ENCODE results near the gene DOCK1. TPM values are rescaled to one million over a fixed set of nuclear protein-coding genes. Genes with fewer than 3 reads are reported as not detected.

The DOCK1 gene
- total and polyA plus RNA-seq, 2 donors from 2014 or later, result 15.8 to 81.7 TPM

GRCh38 chr10:127322286-127322685 lies 417.1 kb downstream of the DOCK1 start:
- H3K27me3 ChIP-seq (ENCODE audit: control insufficient read depth, insufficient read depth, low read length), result no peaks in the 10 kb centered on the region
- intact Hi-C loops (cut with DNase I), result no loop called here
- TF ChIP-seq, protein P1, sequence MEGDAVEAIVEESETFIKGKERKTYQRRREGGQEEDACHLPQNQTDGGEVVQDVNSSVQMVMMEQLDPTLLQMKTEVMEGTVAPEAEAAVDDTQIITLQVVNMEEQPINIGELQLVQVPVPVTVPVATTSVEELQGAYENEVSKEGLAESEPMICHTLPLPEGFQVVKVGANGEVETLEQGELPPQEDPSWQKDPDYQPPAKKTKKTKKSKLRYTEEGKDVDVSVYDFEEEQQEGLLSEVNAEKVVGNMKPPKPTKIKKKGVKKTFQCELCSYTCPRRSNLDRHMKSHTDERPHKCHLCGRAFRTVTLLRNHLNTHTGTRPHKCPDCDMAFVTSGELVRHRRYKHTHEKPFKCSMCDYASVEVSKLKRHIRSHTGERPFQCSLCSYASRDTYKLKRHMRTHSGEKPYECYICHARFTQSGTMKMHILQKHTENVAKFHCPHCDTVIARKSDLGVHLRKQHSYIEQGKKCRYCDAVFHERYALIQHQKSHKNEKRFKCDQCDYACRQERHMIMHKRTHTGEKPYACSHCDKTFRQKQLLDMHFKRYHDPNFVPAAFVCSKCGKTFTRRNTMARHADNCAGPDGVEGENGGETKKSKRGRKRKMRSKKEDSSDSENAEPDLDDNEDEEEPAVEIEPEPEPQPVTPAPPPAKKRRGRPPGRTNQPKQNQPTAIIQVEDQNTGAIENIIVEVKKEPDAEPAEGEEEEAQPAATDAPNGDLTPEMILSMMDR (IDR thresholded peaks at IDR 0.05; ENCODE audit: borderline replicate concordance, extremely low read depth, insufficient read depth), result no peak
- H3K4me1 ChIP-seq (ENCODE audit: control insufficient read depth in 2 of 3, insufficient read depth in 2 of 3, low read depth in 1 of 3, low read length in 3 of 3), result no peaks in the 10 kb centered on the region
- H3K4me3 ChIP-seq (ENCODE audit: low read length in 3 of 3), result no peak overlapping the region
- no peak for DNase-seq
- H3K9me3 ChIP-seq (ENCODE audit: control insufficient read depth in 2 of 3, insufficient read depth in 1 of 3, low read length in 3 of 3), result no peaks in the 10 kb centered on the region
- FAIRE-seq, result no peak
- no peaks in the 10 kb centered on the region for H3K36me3 ChIP-seq (ENCODE audit: control insufficient read depth in 2 of 3, insufficient read depth in 3 of 3, low read length in 3 of 3)
- H3K9ac ChIP-seq (ENCODE audit: low read length in 3 of 3), result no peak overlapping the region
- no peak overlapping the region for H3K27ac ChIP-seq (ENCODE audit: low read depth in 2 of 2, low read length in 2 of 2)

DNA sequence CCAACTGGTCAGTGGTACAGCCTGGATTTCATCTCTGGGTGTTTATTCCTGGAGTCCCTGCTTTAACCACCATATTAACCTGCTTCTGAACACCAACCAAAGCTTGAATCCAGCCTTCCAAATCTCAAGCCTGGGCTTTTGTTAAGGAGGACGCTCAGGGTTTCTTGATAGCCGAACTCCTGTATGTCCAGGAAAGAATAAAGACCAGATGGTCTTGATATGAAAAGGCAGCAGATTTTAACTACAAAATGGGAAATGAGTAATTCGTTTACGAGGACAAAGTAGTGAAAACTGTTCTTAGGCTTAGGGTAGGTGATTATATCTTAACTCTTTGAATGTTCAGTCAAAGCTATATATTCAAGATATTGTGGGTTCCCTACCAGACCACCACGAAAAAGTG lies 420.3 kb downstream of the DOCK1 start:
- Histone ChIP-seq H3K27ac (ENCODE audit: low read depth in 2 of 2, low read length in 2 of 2) (no peak overlapping the region), H3K9me3 (ENCODE audit: control insufficient read depth in 2 of 3, insufficient read depth in 1 of 3, low read length in 3 of 3) (no peaks in the 10 kb centered on the region), H3K9ac (ENCODE audit: low read length in 3 of 3) (no peak overlapping the region), H3K4me1 (ENCODE audit: control insufficient read depth in 2 of 3, insufficient read depth in 2 of 3, low read depth in 1 of 3, low read length in 3 of 3) (no peaks in the 10 kb centered on the region), H3K4me3 (ENCODE audit: low read length in 3 of 3) (no peak overlapping the region), H3K27me3 (ENCODE audit: control insufficient read depth, insufficient read depth, low read length) (no peaks in the 10 kb centered on the region), H3K36me3 (ENCODE audit: control insufficient read depth in 2 of 3, insufficient read depth in 3 of 3, low read length in 3 of 3) (no peaks in the 10 kb centered on the region)
- TF ChIP-seq, protein P1 (IDR thresholded peaks at IDR 0.05; ENCODE audit: borderline replicate concordance, extremely low read depth, insufficient read depth), result no peak
- intact Hi-C loops (cut with DNase I), result no loop called here
- FAIRE-seq (no peak), DNase-seq (no peak)

DNA sequence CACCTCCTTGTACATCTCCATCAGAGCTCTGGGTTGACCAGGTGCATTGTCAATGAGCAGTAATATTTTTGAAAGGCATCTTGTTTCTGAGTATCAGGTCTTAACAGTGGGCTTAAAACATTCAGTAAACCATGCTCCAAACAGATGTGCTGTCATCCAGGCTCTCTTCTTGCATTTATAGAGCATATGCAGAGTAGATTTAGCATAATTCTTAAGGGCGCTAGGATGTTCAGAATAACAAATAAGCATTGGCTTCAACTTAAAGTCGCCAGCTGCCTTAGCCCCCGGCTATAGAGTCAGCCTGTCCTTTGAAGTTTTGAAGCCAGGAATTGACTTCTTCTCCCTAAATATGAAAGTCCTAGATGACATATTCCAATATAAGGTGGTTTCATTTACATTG lies 421.7 kb downstream of the DOCK1 start:
- Histone ChIP-seq H3K9ac (ENCODE audit: low read length in 3 of 3) (no peak overlapping the region), H3K9me3 (ENCODE audit: control insufficient read depth in 2 of 3, insufficient read depth in 1 of 3, low read length in 3 of 3) (no peaks in the 10 kb centered on the region), H3K27ac (ENCODE audit: low read depth in 2 of 2, low read length in 2 of 2) (no peak overlapping the region), H3K4me1 (ENCODE audit: control insufficient read depth in 2 of 3, insufficient read depth in 2 of 3, low read depth in 1 of 3, low read length in 3 of 3) (no peaks in the 10 kb centered on the region), H3K4me3 (ENCODE audit: low read length in 3 of 3) (no peak overlapping the region), H3K27me3 (ENCODE audit: control insufficient read depth, insufficient read depth, low read length) (no peaks in the 10 kb centered on the region), H3K36me3 (ENCODE audit: control insufficient read depth in 2 of 3, insufficient read depth in 3 of 3, low read length in 3 of 3) (no peaks in the 10 kb centered on the region)
- TF ChIP-seq, protein P1 (IDR thresholded peaks at IDR 0.05; ENCODE audit: borderline replicate concordance, extremely low read depth, insufficient read depth), result no peak
- FAIRE-seq, result no peak
- intact Hi-C loops (cut with DNase I), result no loop called here
- no peak for DNase-seq

- H3K9ac ChIP-seq (ENCODE audit: low read length in 3 of 3), result no peak overlapping the region
- TF ChIP-seq, protein P1 (IDR thresholded peaks at IDR 0.05; ENCODE audit: borderline replicate concordance, extremely low read depth, insufficient read depth), result no peak
- H3K9me3 ChIP-seq (ENCODE audit: control insufficient read depth in 2 of 3, insufficient read depth in 1 of 3, low read length in 3 of 3), result no peaks in the 10 kb centered on the region
- H3K4me1 ChIP-seq (ENCODE audit: control insufficient read depth in 2 of 3, insufficient read depth in 2 of 3, low read depth in 1 of 3, low read length in 3 of 3), result no peaks in the 10 kb centered on the region
- no peaks in the 10 kb centered on the region for H3K27me3 ChIP-seq (ENCODE audit: control insufficient read depth, insufficient read depth, low read length)
- FAIRE-seq (no peak), DNase-seq (no peak)
- H3K27ac ChIP-seq (ENCODE audit: low read depth in 2 of 2, low read length in 2 of 2), result no peak overlapping the region
- no peak overlapping the region for H3K4me3 ChIP-seq (ENCODE audit: low read length in 3 of 3)
- intact Hi-C loops (cut with DNase I), result no loop called here
- H3K36me3 ChIP-seq (ENCODE audit: control insufficient read depth in 2 of 3, insufficient read depth in 3 of 3, low read length in 3 of 3), result no peaks in the 10 kb centered on the region
Measured at GRCh38 chr10:127331696-127332095, 426.5 kb downstream of the DOCK1 start.
